HG03575 (cell line): ENCODE measurements around the gene RFC4.

Experiments
- ATAC-seq: cut with Tn5 transposase; IDR thresholded peaks from one replicate; pipeline ENCODE4 v1.9.1; 2021; ENCODE audit not compliant: unreplicated experiment, insufficient number of reproducible peaks, low FRiP score; ENCODE audit errors: extremely low read depth

The RFC4 gene

GRCh38 chr3:186790261-186790981 lies 15.9 kb downstream of the RFC4 start:
- no peak for ATAC-seq

- no peak for ATAC-seq
These were observed 16.6 kb downstream of the RFC4 start for GRCh38 chr3:186789554-186790260.

DNA sequence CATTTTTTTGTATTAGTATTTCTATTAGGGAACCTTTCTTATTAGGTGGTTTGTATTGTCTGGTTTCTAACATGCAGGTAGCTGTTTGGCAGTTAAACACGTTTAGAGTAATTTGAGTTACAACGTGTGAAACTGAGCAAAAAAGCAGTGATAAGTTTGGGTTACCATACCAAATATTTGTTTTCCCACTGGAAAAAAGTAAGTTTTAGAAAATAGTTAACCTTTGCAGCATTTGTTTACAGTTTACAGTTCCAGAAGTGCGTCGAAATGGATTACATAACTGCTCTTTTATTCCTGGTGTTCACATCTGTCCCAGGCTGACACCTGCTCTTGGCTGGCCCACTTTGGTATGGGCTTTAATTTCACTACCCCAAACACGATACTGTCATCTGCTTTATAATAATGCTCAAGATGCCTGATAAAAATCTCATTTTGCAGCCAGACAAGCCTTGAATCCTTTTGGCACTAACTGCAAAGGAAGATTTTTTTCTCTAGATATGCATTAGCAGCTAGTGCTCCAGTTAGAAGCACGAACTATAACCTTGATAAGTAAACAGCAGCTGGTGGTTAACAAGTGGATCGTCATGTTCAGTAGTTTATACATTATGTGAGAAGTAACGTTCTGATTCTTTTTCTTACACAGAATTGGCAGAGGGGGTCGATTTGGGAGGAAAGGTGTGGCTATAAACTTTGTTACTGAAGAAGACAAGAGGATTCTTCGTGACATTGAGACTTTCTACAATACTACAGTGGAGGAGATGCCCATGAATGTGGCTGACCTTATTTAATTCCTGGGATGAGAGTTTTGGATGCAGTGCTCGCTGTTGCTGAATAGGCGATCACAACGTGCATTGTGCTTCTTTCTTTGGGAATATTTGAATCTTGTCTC lies 17.6 kb downstream of the RFC4 start:
- ATAC-seq: no peak

- no peak for ATAC-seq
These were observed 18.4 kb downstream of the RFC4 start for GRCh38 chr3:186787642-186788481.

DNA sequence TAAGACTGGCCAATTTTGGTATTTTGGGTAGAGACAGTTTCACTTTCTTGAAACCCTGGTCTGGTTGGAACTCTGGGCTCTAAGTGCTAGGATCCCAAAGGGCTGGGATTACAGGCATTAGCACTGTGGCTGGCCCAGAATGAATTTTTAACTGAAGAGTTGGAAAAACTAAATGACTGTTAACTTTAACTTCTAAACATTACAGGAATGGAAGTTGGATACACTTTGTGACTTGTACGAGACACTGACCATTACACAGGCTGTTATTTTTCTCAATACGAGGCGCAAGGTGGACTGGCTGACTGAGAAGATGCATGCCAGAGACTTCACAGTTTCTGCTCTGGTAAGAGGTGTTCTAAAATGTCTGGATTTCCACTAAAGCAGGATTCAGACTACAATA lies 19.4 kb downstream of the RFC4 start:
- ATAC-seq: no peak

- ATAC-seq: no peak
These were observed 20.7 kb downstream of the RFC4 start for GRCh38 chr3:186785495-186786018.

- no peak for ATAC-seq
These were observed 21.3 kb downstream of the RFC4 start for GRCh38 chr3:186784820-186785494.

- no peak for ATAC-seq
These were observed 22.4 kb downstream of the RFC4 start for GRCh38 chr3:186783731-186784515.

GRCh38 chr3:186783058-186783730 lies 23.1 kb downstream of the RFC4 start, which contains the start of gene EIF4A2:
Gene EIF4A2, plus strand, starts transcription at chr3:186783577. Its CDS starts 34 bp downstream, at chr3:186783611.
- no peak for ATAC-seq

- ATAC-seq: no peak
These were observed 23.7 kb downstream of the RFC4 start for GRCh38 chr3:186782542-186783057.

DNA sequence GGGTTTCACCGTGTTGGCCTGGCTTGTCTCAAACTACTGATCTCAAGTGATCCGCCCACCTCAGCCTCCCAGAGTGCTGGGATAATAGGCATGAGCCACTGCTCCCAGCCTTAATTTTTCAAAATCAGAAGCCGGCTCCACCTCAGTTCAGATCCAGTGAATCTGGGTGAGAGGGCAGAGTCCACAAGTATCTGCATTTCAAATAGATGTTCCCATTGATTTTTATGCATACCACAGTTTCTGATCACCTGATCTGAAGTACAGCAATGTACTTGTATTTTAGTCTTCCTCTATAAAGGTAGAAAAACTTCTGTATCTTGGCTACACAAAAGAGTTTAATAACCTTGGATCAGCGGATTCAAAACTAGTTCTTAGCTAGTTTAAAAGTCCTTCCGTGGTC lies 27.1 kb downstream of the RFC4 start:
- ATAC-seq: no peak

GRCh38 chr3:186775999-186776398 lies 30.3 kb downstream of the RFC4 start:
- ATAC-seq: no peak

GRCh38 chr3:186772701-186773417 lies 33.4 kb downstream of the RFC4 start:
- no peak for ATAC-seq

- ATAC-seq: no peak
These were observed 34.0 kb downstream of the RFC4 start for GRCh38 chr3:186772281-186772694.

GRCh38 chr3:186760897-186761447 lies 45.3 kb downstream of the RFC4 start:
- ATAC-seq: no peak
